ENCODE results near the gene HSF2. TPM values are rescaled to one million over a fixed set of nuclear protein-coding genes. Genes with fewer than 3 reads are reported as not detected.
A peak's percentile ranks its signal among the peaks of the same experiment; 100 is the strongest.

The HSF2 gene
- total and polyA plus RNA-seq, 2 of the 13 experiments (the other 11 are each of a cell fraction or from before 2014, with no cell fraction given) = 24.8 to 26.4 TPM

GRCh38 chr6:122399348-122400120, at the start of gene HSF2 (continued):
- no peak; the same call in 1 of the 2 replicates for TF ChIP-seq ZNF142 (CRISPR knock-in tag; IDR thresholded peaks at IDR 0.05)
- no peak for TF ChIP-seq ZNF7 (CRISPR knock-in tag; IDR thresholded peaks at IDR 0.05)
- TF ChIP-seq ATF6 (CRISPR knock-in tag; conservative IDR thresholded peaks at IDR 0.05) = no peak; the same call in 1 of the 2 replicates
- TF ChIP-seq ZFP36L1 (CRISPR knock-in tag; IDR thresholded peaks at IDR 0.05) = peak; percentile 89
- peak; percentile 80; the same call in 1 of the 2 replicates for TF ChIP-seq MYPOP (CRISPR knock-in tag; IDR thresholded peaks at IDR 0.05)
- no peak for TF ChIP-seq MYNN (CRISPR knock-in tag; IDR thresholded peaks at IDR 0.05; ENCODE audit: low read depth)
- TF ChIP-seq BRF2 (CRISPR knock-in tag; IDR thresholded peaks at IDR 0.05) = peak; percentile 93
- peak; percentile 81; the same call in 1 of the 2 replicates for TF ChIP-seq ZNF879 (CRISPR knock-in tag; IDR thresholded peaks at IDR 0.05)
- TF ChIP-seq GATA4 (IDR thresholded peaks at IDR 0.05; ENCODE audit: borderline replicate concordance, low read depth) = no peak
- TF ChIP-seq TFDP2 (CRISPR knock-in tag; IDR thresholded peaks at IDR 0.05) = peak; percentile 93
- no peak for TF ChIP-seq CENPT (CRISPR knock-in tag; IDR thresholded peaks at IDR 0.05; ENCODE audit: low read depth)
- no peak for TF ChIP-seq TERF1 (CRISPR knock-in tag; IDR thresholded peaks at IDR 0.05)
- no peak; the same call in 1 of the 2 replicates for TF ChIP-seq JUN (CRISPR knock-in tag; IDR thresholded peaks at IDR 0.05)
- TF ChIP-seq RARA (CRISPR knock-in tag; IDR thresholded peaks at IDR 0.05) = no peak
- TF ChIP-seq HDAC1 (CRISPR knock-in tag; IDR thresholded peaks at IDR 0.05) = peak; percentile 64
